GM18511 (cell line): ENCODE results near the gene TRIAP1.

Source experiments
- ATAC-seq: cut with Tn5 transposase; IDR thresholded peaks from one replicate; pipeline ENCODE4 v1.9.1; 2021; ENCODE audit warnings: mild to moderate bottlenecking, moderate library complexity; ENCODE audit not compliant: unreplicated experiment

TRIAP1 gene

GRCh38 chr12:120432772-120433525 is 13.2 kb downstream of the TRIAP1 start:
- no peak for ATAC-seq

- ATAC-seq = no peak
Observed at GRCh38 chr12:120429368-120429767, 16.8 kb downstream of the TRIAP1 start.

GRCh38 chr12:120428597-120429229 is 17.5 kb downstream of the TRIAP1 start:
- no peak for ATAC-seq

DNA sequence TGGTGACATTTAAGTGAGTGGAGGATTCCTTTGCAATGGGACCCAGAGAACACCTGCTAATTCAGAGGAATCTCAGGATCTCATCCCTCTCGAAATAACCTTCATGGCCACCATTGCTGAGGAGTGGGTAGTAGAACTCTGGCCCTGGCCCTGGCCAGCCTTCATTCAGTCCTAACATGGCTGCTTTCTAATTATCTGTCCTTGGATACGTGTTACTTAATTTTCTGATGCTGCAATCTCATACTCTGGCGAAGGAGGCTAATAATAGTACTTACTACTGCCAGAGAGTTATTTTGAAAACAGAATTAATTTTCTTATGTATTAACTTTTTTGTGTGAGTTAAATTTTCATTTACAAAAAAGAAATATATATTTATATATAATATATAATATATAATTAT is 20.4 kb downstream of the TRIAP1 start:
- no peak for ATAC-seq

- ATAC-seq = no peak
Observed at GRCh38 chr12:120422892-120423456, 23.2 kb downstream of the TRIAP1 start.

DNA sequence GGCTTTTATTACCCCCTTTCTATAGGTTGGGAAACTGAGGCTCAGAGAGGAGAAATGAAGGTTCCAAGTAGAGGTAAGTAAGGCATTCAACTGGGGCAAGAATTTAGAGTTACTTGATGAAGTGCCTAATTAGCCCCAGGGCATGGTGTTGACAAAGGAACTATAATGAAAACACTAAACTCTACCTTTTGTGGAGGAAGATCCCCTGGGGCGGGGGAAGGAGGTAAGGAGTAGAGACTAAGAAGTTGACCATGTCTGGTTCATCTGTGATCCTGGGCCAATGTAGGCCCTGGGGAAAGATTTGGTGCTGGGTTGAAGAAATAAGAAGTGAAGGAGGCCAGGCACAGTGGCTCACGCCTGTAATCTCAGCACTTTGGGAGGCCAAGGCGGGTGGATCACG is 24.5 kb downstream of the TRIAP1 start:
- ATAC-seq = no peak

DNA sequence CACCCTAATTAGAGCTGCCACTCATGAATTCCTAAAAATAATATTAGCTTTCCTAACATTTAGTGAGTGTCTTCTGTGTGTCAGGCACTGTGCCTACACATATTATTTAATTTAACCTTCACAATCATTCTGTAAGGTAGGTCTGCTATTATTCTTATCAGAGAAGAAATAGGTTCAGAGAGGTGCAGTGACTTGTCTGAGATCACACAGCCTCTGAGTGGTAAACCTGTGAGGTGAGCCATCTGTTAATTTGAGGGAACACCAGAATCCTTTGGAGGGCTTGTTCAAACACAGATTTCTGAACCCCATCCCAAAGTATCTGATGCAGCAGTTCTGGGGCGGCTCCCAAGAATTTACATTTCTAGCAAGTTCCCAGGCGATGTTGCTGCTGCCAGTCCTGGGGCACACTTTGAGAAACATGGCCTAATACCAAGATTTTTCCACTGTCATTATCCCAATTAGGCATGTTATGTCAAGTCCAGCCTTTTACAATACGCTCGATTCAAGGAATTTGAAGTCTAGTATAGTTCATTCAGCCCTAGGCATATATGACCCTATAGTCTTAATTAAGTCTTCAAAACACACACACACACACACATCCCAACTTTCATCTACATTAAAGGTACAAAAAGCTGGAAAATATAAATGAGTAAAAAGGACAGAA is 28.1 kb downstream of the TRIAP1 start:
- no peak for ATAC-seq

GRCh38 chr12:120416490-120417216 is 29.5 kb downstream of the TRIAP1 start:
- ATAC-seq = no peak

DNA sequence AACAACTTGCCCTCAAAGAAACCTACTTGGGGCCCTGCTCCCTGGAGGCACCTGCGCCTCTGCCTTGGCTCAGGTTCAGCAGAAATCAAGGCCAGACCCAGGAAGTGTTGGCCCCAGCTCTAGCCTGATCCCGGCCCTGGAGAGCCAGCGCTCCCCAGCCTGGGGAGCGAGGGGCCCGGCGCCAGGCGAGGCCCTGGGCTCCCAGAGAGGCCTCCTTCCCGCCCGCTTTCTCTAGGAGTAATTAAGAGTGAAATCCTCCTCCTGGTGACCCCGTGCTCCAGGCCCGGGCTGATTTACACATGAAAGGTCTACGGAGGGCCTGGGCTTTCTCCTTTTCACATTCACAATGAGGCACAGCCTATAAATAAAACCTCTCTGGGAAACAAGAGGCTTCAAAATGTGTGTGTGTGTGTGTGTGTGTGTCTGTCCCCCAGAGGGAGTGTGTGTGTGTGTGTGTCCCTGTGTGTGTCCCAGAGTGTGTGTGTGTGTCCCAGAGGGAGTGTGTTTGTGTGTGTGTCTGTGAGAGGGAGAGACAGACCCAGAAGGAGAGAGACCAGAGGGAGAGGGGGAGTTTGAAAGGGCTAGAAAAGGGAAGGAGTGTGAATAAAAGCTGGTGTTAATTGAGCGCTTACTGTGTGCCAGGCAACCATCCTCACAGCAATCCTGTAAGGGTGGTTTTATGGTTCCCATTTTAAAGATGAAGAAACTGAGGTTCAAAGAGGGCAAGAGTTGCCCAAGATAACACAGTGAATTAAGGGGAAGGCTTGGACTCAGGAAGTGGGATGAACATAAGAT is 32.1 kb downstream of the TRIAP1 start:
- ATAC-seq = no peak

- no peak for ATAC-seq
Observed at GRCh38 chr12:120412421-120412820, 33.8 kb downstream of the TRIAP1 start.

GRCh38 chr12:120408771-120409170 is 37.4 kb downstream of the TRIAP1 start:
- ATAC-seq = no peak

GRCh38 chr12:120406553-120406952 is 39.6 kb downstream of the TRIAP1 start:
- no peak for ATAC-seq

GRCh38 chr12:120406069-120406468 is 40.1 kb downstream of the TRIAP1 start:
- no peak for ATAC-seq

DNA sequence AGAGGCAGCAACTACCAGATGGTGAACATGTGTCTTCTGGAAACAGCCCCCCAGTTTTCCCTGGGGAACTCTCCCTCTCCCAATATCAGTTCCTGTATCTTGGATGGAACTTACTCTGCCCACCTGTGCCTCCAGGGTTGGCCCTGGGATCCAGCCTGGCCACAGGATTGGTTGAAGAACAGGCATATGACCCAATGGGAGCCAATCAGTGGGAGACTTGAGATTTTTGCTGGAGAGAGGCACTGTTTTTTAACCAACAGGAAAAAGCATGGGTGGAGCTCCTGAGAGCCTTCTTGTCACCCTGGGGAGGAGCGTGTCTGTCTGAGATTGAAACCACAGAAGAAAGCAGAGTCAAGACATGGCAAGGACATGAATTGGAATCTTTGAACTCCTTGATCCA is 41.9 kb downstream of the TRIAP1 start:
- ATAC-seq = no peak

GRCh38 chr12:120403869-120404268 is 42.3 kb downstream of the TRIAP1 start:
- ATAC-seq = no peak

DNA sequence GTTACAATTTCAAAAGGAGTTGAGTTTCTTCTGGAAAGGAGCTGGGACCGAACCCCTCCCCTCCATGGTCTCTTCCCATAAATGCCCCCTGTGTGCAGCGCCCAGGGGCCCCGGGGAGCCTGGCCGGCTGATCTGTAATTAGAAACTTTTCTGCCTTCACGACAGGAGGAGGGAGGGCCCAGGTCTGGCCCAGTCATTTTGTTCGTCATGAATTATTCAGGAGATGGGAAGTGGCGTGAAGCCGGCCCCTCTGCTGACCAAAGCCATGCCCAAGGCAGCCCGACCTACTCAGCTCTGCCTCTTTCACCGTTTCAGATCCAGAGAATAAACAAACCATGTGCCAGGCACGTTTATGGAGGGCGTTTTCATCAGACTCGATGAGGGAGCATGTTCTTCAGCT is 44.0 kb downstream of the TRIAP1 start:
- ATAC-seq = no peak

DNA sequence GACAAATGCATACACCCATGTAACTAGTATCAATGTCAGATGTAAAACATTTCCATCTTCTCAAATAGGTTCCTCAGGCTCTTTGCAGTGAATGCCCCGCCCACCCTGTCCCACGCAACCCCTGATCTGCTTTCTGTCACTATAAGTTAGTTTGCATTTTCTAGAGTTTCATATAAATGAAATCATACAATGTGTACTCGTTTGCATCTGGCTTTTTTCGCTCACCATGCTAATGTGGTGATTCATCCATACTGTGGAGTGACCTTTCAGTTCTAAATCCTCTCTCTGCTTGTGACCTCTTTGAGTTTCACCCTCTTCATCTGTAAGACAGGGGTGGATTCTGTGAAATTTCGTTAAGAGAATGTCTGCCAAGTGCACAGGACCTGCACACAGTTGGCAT is 46.7 kb downstream of the TRIAP1 start:
- ATAC-seq = no peak

- ATAC-seq = no peak
Observed at GRCh38 chr12:120397824-120398540, 48.2 kb downstream of the TRIAP1 start.

DNA sequence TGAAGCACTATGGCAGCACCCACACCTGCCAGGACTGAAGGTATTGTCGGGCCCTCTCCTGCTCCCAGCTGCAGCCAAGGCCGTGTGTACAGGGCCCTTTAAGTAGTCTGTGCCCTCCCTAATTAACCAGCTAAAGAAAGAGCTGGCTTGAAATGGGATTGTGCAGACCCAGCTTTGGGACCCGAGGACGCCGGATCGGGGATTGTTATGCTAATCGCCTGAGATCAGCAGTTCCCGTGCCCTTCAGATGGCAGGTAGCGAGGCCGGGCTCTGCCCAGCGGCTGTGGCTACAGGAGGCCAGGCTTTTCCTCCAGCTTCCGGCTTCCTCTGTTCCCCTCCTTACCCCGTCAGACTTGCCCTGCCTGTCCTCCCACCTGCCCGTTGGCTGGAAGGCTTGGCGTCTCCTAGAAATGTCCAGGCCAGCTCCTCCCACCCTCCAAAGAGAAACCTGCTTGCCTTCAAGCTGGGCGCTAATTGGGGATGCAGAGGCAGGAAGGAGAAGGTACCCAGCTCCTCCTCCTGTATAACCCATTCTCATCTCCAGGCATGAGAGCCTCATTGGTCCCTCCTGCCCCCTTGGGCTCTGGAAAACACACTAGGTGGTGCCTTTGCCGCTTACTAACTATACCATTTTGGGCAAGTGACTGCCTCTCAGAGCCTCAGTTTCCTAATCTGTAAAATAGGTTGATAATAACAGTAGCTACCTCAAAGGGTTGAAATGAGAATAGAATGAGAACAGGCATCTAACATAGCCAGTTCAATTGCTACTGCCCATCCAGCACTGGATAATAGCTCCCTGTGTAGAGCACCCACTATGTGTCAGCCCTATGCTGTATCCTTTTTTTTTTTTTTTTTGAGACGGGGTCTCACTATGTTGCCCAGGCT is 51.5 kb downstream of the TRIAP1 start:
- ATAC-seq = no peak
